Measurements from ENCODE around the gene DEFB124. TPM values are rescaled to one million over a fixed set of nuclear protein-coding genes. Genes with fewer than 3 reads are reported as not detected.
"Not testable (repeated sequence)": the region's sequence is repeated elsewhere in the genome, so short reads cannot be mapped to it uniquely, and the experiment has no call there.

Gene DEFB124
- total RNA-seq, 1 donor from 2014 or later = not detected

GRCh38 chr20:31505903-31506302 is 31.0 kb upstream of the DEFB124 start:
- intact Hi-C loops (cut with DNase I) = no loop called here
- DNase-seq = no peak
- no peak for TF ChIP-seq CTCF (IDR thresholded peaks at IDR 0.05)

GRCh38 chr20:31502884-31503673 is 28.2 kb upstream of the DEFB124 start:
- H3K27ac ChIP-seq; H3K9me3 ChIP-seq; intact Hi-C loops (cut with DNase I); H3K4me3 ChIP-seq; H3K36me3 ChIP-seq; H3K27me3 ChIP-seq; H3K4me1 ChIP-seq: not testable (repeated sequence)
- DNase-seq = peak; percentile 89
- ATAC-seq = peak; percentile 99
- peak; percentile 98 for TF ChIP-seq CTCF (IDR thresholded peaks at IDR 0.05)

More at GRCh38 chr20:31505903-31506302, 31.0 kb upstream of the DEFB124 start:
- Histone ChIP-seq H3K4me1 (no peaks in the 10 kb centered on the region), H3K4me3 (no peak overlapping the region), H3K27ac (no peak overlapping the region), H3K36me3 (no peaks in the 10 kb centered on the region), H3K9me3 (no peaks in the 10 kb centered on the region), H3K27me3 (no peaks in the 10 kb centered on the region)
- no peak for ATAC-seq

GRCh38 chr20:31500527-31500926 is 25.6 kb upstream of the DEFB124 start:
- H3K4me3 ChIP-seq = no peak overlapping the region
- H3K27ac ChIP-seq = no peak overlapping the region
- H3K27me3 ChIP-seq = no peaks in the 10 kb centered on the region
- H3K36me3 ChIP-seq = no peaks in the 10 kb centered on the region
- no peak for ATAC-seq
- intact Hi-C loops (cut with DNase I) = no loop called here
- H3K9me3 ChIP-seq = no peaks in the 10 kb centered on the region
- DNase-seq = no peak
- TF ChIP-seq CTCF (IDR thresholded peaks at IDR 0.05) = no peak
- H3K4me1 ChIP-seq = peaks cover 14% of the 10 kb centered on the region

- ATAC-seq (no peak), DNase-seq (no peak)
Measured at GRCh38 chr20:31497838-31498540, 23.1 kb upstream of the DEFB124 start.

GRCh38 chr20:31496761-31497295 is 21.9 kb upstream of the DEFB124 start:
- TF ChIP-seq CTCF (IDR thresholded peaks at IDR 0.05) = no peak
- H3K36me3 ChIP-seq = no peaks in the 10 kb centered on the region
- H3K27ac ChIP-seq = peak overlapping the region; percentile 38
- intact Hi-C loops (cut with DNase I) = no loop called here
- no peak for DNase-seq
- H3K4me3 ChIP-seq = no peak overlapping the region
- H3K4me1 ChIP-seq = peaks cover 14% of the 10 kb centered on the region
- ATAC-seq = peak; percentile 52
- H3K27me3 ChIP-seq = no peaks in the 10 kb centered on the region
- H3K9me3 ChIP-seq = no peaks in the 10 kb centered on the region

More at GRCh38 chr20:31497838-31498540, 23.1 kb upstream of the DEFB124 start:
- H3K27ac ChIP-seq = peak overlapping the region; percentile 9
- peaks cover 14% of the 10 kb centered on the region for H3K4me1 ChIP-seq
- intact Hi-C loops (cut with DNase I) = no loop called here
- no peak for TF ChIP-seq CTCF (IDR thresholded peaks at IDR 0.05)
- H3K9me3 ChIP-seq = no peaks in the 10 kb centered on the region
- H3K36me3 ChIP-seq = no peaks in the 10 kb centered on the region
- H3K4me3 ChIP-seq = no peak overlapping the region
- no peaks in the 10 kb centered on the region for H3K27me3 ChIP-seq
